HEK293 (cell line): ENCODE results near the gene SRSF1.

Source experiments
- CTCF ChIA-PET: fragments of 350-600 bp; formaldehyde crosslinking; extraction: SDS; loops from one replicate; lab custom pipeline; 2021; ENCODE audit warnings: antibody characterized with exemption; lab: Yijun Ruan, JAX
- POLR2A ChIA-PET: fragments of 300-600 bp; formaldehyde crosslinking; extraction: SDS; loops from one replicate; lab custom pipeline; 2020; ENCODE audit warnings: antibody characterized with exemption, inconsistent platforms; lab: Yijun Ruan, JAX
- H3K27ac ChIP-seq: fragments of 200-500 bp; sonication (Bioruptor generic); 2 replicates; pipeline ENCODE4 v1.5.1; 2014; ENCODE audit warnings: low read depth, low read length, control low read depth, inconsistent platforms; ENCODE audit errors: extremely low read depth
- H3K36me3 ChIP-seq, 2 experiments: fragments of 200-500 bp in 1 of 2; sonication (Bioruptor generic) in 1 of 2; 1 replicate in 1 of 2; 2 replicates in 1 of 2; pipeline ENCODE4 v1.5.1; 2014 to 2017; ENCODE audit warnings: inconsistent platforms in 2 of 2, low read length in 2 of 2; ENCODE audit not compliant: control insufficient read depth in 2 of 2, insufficient read depth in 1 of 2
- H3K4me1 ChIP-seq: fragments of 200-500 bp; sonication (Bioruptor generic); 2 replicates; pipeline ENCODE4 v1.5.1; 2014; ENCODE audit warnings: mild to moderate bottlenecking, low read length, inconsistent platforms; ENCODE audit not compliant: control insufficient read depth, insufficient read depth
- H3K4me3 ChIP-seq: 2 replicates; pipeline ENCODE4 v1.5.1; 2011; ENCODE audit warnings: low read depth, mild to moderate bottlenecking, control low read depth, low read length, moderate library complexity
- H3K9me3 ChIP-seq: fragments of 200-500 bp; sonication (Bioruptor generic); 2 replicates; pipeline ENCODE4 v1.5.1; 2014; ENCODE audit warnings: low read depth, low read length, inconsistent platforms; ENCODE audit not compliant: control insufficient read depth, insufficient read depth
- BCL11A ChIP-seq: fragments of 450-650 bp; formaldehyde crosslinking; IDR thresholded peaks from 2 replicates; pipeline ENCODE4 v1.5.1; 2016; ENCODE audit warnings: low read depth, missing biosample characterization, missing genetic modification characterization
- IKZF3 ChIP-seq: fragments of 450-650 bp; IDR thresholded peaks from 2 replicates; pipeline ENCODE4 v1.5.0; 2018; ENCODE audit warnings: missing biosample characterization, mild to moderate bottlenecking, missing genetic modification characterization, moderate library complexity
- MYNN ChIP-seq: fragments of 450-650 bp; formaldehyde crosslinking; IDR thresholded peaks from 2 replicates; pipeline ENCODE4 v1.5.1; 2016; ENCODE audit warnings: missing biosample characterization, missing genetic modification characterization, borderline replicate concordance
- ZBTB21 ChIP-seq: fragments of 450-650 bp; formaldehyde crosslinking; IDR thresholded peaks from 2 replicates; pipeline ENCODE4 v1.5.1; 2017; ENCODE audit warnings: missing biosample characterization, missing genetic modification characterization
- ZNF148 ChIP-seq: fragments of 450-650 bp; formaldehyde crosslinking; IDR thresholded peaks from 2 replicates; pipeline ENCODE4 v1.5.0; 2017; ENCODE audit warnings: missing biosample characterization, missing genetic modification characterization, borderline replicate concordance
- ZNF311 ChIP-seq: fragments of 450-650 bp; formaldehyde crosslinking; IDR thresholded peaks from 2 replicates; pipeline ENCODE4 v1.5.1; 2017; ENCODE audit warnings: missing biosample characterization, missing genetic modification characterization, borderline replicate concordance
- ZNF335 ChIP-seq: fragments of 450-650 bp; formaldehyde crosslinking; conservative IDR thresholded peaks from 2 replicates; pipeline ENCODE4 v1.5.1; 2016; ENCODE audit warnings: missing biosample characterization, missing genetic modification characterization
- ZNF37A ChIP-seq: fragments of 450-650 bp; IDR thresholded peaks from 2 replicates; pipeline ENCODE4 v1.5.1; 2018; ENCODE audit warnings: missing biosample characterization, missing genetic modification characterization
- ZNF416 ChIP-seq: fragments of 450-650 bp; formaldehyde crosslinking; IDR thresholded peaks from 2 replicates; pipeline ENCODE4 v1.5.1; 2016; ENCODE audit warnings: missing biosample characterization, missing genetic modification characterization
- ZNF473 ChIP-seq: fragments of 450-650 bp; formaldehyde crosslinking; IDR thresholded peaks from 2 replicates; pipeline ENCODE4 v1.5.1; 2017; ENCODE audit warnings: missing biosample characterization, missing genetic modification characterization
- ZNF514 ChIP-seq: fragments of 450-650 bp; formaldehyde crosslinking; IDR thresholded peaks from 2 replicates; pipeline ENCODE4 v1.5.1; 2016; ENCODE audit warnings: missing biosample characterization, missing genetic modification characterization
- ZNF623 ChIP-seq: fragments of 450-650 bp; formaldehyde crosslinking; IDR thresholded peaks from 2 replicates; pipeline ENCODE4 v1.5.1; 2016; ENCODE audit warnings: missing biosample characterization, missing genetic modification characterization
- TF ChIP-seq, protein P1 (sequence below): fragments of 450-650 bp; formaldehyde crosslinking; IDR thresholded peaks from 2 replicates; pipeline ENCODE4 v1.5.1; 2016; ENCODE audit warnings: missing biosample characterization, missing genetic modification characterization

Gene SRSF1

GRCh38 chr17:58002973-58003372, 4.1 kb downstream of the SRSF1 start:
- Histone ChIP-seq H3K4me3 (no peak overlapping the region), H3K9me3 (no peaks in the 10 kb centered on the region)
- POLR2A ChIA-PET: interaction anchor here (1.4 kb wide), 1 partner anchor 80 kb away, joined by 5 read pairs; the partner anchor contains the start of gene DYNLL2
- TF ChIP-seq ZNF416 (tag by site-specific recombination) (no peak), ZBTB21 (no peak), ZNF37A (tag by site-specific recombination) (no peak), ZNF514 (no peak), ZNF311 (tag by site-specific recombination) (no peak), ZNF623 (tag by site-specific recombination) (no peak), ZNF335 (tag by site-specific recombination) (no peak), ZNF148 (tag by site-specific recombination) (no peak), ZNF473 (no peak), MYNN (tag by site-specific recombination) (no peak)
- TF ChIP-seq, protein P1, sequence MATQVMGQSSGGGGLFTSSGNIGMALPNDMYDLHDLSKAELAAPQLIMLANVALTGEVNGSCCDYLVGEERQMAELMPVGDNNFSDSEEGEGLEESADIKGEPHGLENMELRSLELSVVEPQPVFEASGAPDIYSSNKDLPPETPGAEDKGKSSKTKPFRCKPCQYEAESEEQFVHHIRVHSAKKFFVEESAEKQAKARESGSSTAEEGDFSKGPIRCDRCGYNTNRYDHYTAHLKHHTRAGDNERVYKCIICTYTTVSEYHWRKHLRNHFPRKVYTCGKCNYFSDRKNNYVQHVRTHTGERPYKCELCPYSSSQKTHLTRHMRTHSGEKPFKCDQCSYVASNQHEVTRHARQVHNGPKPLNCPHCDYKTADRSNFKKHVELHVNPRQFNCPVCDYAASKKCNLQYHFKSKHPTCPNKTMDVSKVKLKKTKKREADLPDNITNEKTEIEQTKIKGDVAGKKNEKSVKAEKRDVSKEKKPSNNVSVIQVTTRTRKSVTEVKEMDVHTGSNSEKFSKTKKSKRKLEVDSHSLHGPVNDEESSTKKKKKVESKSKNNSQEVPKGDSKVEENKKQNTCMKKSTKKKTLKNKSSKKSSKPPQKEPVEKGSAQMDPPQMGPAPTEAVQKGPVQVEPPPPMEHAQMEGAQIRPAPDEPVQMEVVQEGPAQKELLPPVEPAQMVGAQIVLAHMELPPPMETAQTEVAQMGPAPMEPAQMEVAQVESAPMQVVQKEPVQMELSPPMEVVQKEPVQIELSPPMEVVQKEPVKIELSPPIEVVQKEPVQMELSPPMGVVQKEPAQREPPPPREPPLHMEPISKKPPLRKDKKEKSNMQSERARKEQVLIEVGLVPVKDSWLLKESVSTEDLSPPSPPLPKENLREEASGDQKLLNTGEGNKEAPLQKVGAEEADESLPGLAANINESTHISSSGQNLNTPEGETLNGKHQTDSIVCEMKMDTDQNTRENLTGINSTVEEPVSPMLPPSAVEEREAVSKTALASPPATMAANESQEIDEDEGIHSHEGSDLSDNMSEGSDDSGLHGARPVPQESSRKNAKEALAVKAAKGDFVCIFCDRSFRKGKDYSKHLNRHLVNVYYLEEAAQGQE (tag by site-specific recombination): no peak
- TF ChIP-seq, all 188 proteins: peak for 0
- Histone ChIP-seq H3K36me3 (peaks cover 60 to 82% of the 10 kb centered on the region in 2 experiments), H3K4me1 (peaks cover 22% of the 10 kb centered on the region), H3K27ac (0 out of 2 replicates have a peak overlapping the region, but pooled peaks have one; percentile 24)
- CTCF ChIA-PET: interaction anchor here (0.8 to 15.7 kb wide), 5 partner anchors 9 to 325 kb away, joined by 3 to 434 read pairs (median 5); partner anchors contain the start of gene MRPS23

DNA sequence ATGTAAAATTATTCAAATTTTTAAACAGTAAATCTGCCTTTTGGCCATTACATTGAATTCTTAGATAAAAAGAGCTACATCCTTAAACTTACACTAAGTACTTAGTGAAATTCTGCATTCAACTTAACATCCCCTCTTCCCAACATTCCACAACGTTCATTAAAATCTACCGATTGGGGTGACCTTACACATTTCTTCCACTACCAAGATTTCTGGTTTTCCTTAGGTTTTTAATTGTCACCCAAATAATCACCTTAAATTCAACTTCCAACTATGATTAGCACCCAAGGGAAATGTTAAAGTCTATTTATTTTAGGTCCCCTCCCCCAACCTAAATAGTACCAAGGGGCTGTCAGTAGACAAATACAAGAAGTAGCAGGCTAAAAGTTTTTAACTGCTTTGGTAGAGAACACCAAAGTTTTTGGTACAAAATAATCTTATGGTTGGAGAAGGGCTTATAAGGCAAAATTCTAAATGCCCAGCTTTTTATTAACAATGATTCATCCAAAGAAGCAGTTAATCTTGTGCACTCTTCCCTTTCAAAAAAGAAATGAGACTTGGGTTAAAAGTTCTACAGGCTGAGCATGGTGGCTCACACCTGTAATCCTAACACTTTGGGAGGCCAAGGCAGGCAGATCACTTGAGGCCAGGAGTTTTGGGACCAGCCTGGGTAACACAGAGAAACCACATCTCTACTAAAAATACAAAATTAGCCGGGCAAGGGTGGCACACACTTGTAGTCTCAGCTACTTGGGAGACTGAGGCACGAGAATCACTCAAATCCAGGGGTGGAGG, 4.7 kb downstream of the SRSF1 start:
- Histone ChIP-seq H3K36me3 (peaks cover 66 to 88% of the 10 kb centered on the region in 2 experiments), H3K9me3 (no peaks in the 10 kb centered on the region), H3K27ac (peak overlapping the region; percentile 24; the same call in 1 of the 2 replicates), H3K4me1 (peaks cover 22% of the 10 kb centered on the region), H3K4me3 (no peak overlapping the region)
- POLR2A ChIA-PET: interaction anchor here (0.6 to 3.7 kb wide), 3 partner anchors 13 to 81 kb away, joined by 3 to 22 read pairs (median 8); partner anchors contain the start of genes DYNLL2 and VEZF1
- TF ChIP-seq IKZF3 (tag by site-specific recombination) (0 out of 2 replicates have a peak, but pooled peaks have one; percentile 48), BCL11A (no peak)
- CTCF ChIA-PET: interaction anchor here (0.6 to 15.7 kb wide), 12 partner anchors 8 to 324 kb away, joined by 3 to 434 read pairs (median 4); partner anchors contain the start of gene MRPS23
